Esophagus (tissue), 2 donors: ENCODE measurements around the gene C2CD2. TPM values are rescaled to one million over a fixed set of nuclear protein-coding genes. Genes with fewer than 3 reads are reported as not detected.
"Not testable (repeated sequence)": the region's sequence is repeated elsewhere in the genome, so short reads cannot be mapped to it uniquely, and the experiment has no call there.

ENCODE experiments used
- H3K27ac ChIP-seq, 2 donors: one replicate each; pipeline ENCODE4 v1.5.1; 2013; ENCODE audit warnings: low read depth in 2 of 2, mild to moderate bottlenecking in 2 of 2, inconsistent platforms in 1 of 2, low read length in 1 of 2, moderate library complexity in 1 of 2
- H3K27me3 ChIP-seq, 2 donors: one replicate each; pipeline ENCODE4 v1.6.1; 2013; ENCODE audit warnings: low read length in 2 of 2, control low read depth in 1 of 2, mild to moderate bottlenecking in 1 of 2; ENCODE audit not compliant: insufficient read depth in 2 of 2, control insufficient read depth in 1 of 2
- H3K36me3 ChIP-seq, 2 donors: one replicate each; pipeline ENCODE4 v1.6.1; 2013; ENCODE audit warnings: low read length in 1 of 2; ENCODE audit not compliant: control insufficient read depth in 2 of 2, insufficient read depth in 2 of 2
- H3K4me1 ChIP-seq, 2 donors: one replicate each; pipeline ENCODE4 v1.6.1; 2013; ENCODE audit warnings: low read length in 1 of 2; ENCODE audit not compliant: control insufficient read depth in 2 of 2, insufficient read depth in 2 of 2
- H3K4me3 ChIP-seq, 2 donors: one replicate each; pipeline ENCODE4 v1.5.1; 2013; ENCODE audit warnings: low read length in 2 of 2, mild to moderate bottlenecking in 2 of 2, low read depth in 1 of 2, moderate library complexity in 1 of 2
- H3K9me3 ChIP-seq, 2 donors: one replicate each; pipeline ENCODE4 v1.6.1; 2013; ENCODE audit warnings: mild to moderate bottlenecking in 2 of 2, low read depth in 1 of 2, low read length in 1 of 2, moderate library complexity in 1 of 2; ENCODE audit not compliant: control insufficient read depth in 2 of 2, insufficient read depth in 1 of 2
- WGBS, 2 donors: extraction: QIAGEN DNeasy Blood & Tissue Kit; methylation state at CpG; one replicate each; pipeline ENCODE4 v1.1.7; 2013; 5-methylcytosine and 5-hydroxymethylcytosine counted together
- polyA plus RNA-seq, 2 donors: library from polyadenylated mRNA; stranded (reverse); fragments of 200-250 nt; gene quantifications; one replicate each; pipeline ENCODE4 v1.2.3, GENCODE V29; 2013
- donor health status: healthy with polysubstance abuse.
- donor health status: Bipolar disorder and iron deficiency.

The C2CD2 gene
- polyA plus RNA-seq, 2 donors, result 7.9 to 11.0 TPM

DNA sequence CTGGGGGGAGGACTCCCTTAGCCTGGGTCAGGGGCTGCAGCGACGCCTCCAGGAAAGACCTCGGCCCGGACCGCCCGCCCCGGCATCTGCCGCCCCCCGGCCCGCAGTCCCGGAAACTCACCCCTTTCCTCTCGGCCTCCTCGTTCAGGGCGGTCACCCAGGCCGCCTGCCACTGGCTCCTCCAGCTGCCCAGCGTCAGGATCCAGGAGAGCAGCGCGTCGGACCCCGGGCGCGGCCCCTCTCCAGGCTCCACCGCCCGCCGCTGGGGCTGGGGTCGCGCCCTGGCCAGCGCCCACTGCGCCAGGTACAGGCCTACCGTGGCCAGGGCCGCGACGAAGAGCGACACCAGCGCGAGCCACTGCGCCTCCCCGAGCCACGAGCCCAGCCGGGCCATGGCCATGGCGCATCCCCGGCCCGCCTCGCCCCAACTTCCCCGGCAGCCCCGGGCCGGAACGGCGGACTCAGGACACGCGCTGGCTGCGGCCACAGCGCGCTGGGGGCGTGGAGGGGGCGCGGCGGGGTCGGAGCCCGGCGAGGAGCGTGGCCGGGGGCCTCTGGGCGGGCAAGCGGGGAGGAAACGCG is 478 bp downstream of the C2CD2 start:
- Histone ChIP-seq H3K36me3 (peaks cover 0 to 2% of the 10 kb centered on the region in 2 donors), H3K4me3 (peak overlapping the region; percentile 69 to 72), H3K9me3 (no peaks in the 10 kb centered on the region), H3K27me3 (no peaks in the 10 kb centered on the region), H3K4me1 (peaks cover 12 to 33% of the 10 kb centered on the region in 2 donors), H3K27ac (peak overlapping the region; percentile 45 to 74)
- WGBS, 2 donors, result 1 to 2% methylated on average over 61 to 67 of the region's 67 CpGs

DNA sequence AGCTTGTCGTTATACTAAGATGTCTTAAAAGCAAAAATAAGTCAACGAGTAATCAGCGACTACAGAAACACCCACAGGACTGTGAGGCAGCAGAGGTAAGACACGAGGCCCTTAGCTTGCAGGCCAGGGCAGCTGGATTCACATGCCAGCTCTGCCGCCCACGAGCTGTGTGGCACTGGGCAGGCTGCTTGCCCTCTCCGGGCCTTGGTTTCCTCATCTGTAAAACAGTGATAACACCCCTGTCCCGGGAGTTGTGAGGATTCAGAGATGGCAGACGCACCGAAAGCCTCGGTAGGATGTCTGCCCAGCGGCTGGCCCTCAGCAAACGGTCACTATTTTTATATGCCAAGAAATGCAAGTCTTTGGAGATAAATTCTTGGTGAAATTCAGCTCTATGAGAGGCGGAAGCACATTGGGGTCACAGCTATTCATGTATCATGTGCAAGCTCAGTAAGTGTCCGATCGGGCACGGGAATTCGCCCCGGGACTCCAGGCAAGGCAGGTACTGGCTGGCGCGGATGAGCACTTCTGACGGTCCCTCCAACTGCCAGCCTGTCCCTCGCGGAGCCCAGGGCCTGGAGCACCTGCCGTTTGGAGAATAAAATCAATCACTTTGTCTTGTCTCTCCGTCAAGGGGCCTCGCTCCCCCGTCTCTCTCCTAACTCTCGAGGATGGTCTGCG is 1.1 kb downstream of the C2CD2 start:
- peak overlapping the region in 1 of 2 donors; percentile 74 for H3K27ac ChIP-seq
- 29 to 37% methylated on average over 30 of the region's 30 CpGs for WGBS, 2 donors
- H3K36me3 ChIP-seq, result peaks cover 0 to 2% of the 10 kb centered on the region in 2 donors
- peak overlapping the region; percentile 69 to 72 for H3K4me3 ChIP-seq
- no peaks in the 10 kb centered on the region for H3K27me3 ChIP-seq
- H3K4me1 ChIP-seq, result peaks cover 14 to 31% of the 10 kb centered on the region in 2 donors
- H3K9me3 ChIP-seq, result no peaks in the 10 kb centered on the region

DNA sequence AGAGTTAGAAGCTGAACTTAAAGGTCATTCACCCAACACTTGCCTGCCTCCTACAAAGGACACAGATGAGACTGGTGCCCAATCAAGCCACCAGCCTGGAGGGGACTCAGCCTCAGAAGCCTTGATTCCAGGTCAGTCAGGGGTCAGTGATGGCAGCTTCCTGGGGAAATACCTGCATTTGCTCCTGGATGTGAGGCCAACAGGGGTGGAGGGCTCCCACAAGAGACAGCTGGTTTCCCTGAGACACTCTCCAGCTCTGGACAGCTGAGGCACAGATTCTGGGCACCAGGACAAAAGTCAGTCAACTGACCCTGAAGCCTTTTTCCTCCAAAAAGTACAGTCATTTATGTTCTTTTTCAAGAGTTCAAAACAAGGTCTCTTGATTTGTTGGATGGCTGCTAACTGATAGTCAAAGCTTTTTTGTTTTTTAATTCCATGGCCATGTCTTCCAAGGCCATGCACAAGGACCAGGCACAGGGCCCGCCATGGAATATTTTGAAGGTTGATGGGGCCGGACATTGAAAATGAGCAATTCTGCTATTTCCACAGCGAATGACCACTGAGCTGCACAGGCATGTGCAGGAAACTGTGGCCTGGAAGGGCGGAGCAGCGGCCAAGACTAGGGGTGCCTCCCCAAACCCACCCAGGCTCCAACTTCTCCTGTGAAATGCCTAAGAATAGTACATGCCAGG is 1.8 kb downstream of the C2CD2 start:
- H3K4me3 ChIP-seq, result peak overlapping the region; percentile 69 to 72
- peak overlapping the region in 1 of 2 donors; percentile 74 for H3K27ac ChIP-seq

DNA sequence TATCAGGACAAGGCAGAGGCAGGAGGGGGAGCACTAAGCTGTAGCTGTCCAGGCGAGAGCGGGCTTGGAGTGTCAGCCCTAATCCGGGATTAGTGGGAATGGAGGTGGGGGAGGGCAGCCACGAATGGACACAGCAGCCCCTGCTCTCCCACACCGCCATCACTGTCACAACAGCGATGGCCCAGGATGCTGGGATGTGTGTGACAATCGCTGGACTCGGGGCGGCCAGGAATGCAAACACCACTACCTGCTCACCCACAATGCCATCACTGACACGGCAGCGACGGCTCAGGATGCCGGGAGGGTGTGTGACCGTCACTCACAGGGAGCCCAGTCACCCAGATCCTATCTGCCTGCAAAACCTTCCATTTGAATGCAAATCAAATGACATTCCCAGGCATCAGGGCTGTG is 2.9 kb downstream of the C2CD2 start:
- Histone ChIP-seq H3K4me1 (peaks cover 13 to 26% of the 10 kb centered on the region in 2 donors), H3K36me3 (peaks cover 0 to 2% of the 10 kb centered on the region in 2 donors), H3K4me3 (no peak overlapping the region), H3K27me3 (no peaks in the 10 kb centered on the region), H3K27ac (no peak overlapping the region), H3K9me3 (no peaks in the 10 kb centered on the region)
- WGBS, 2 donors, result 85 to 88% methylated on average over 14 of the region's 14 CpGs

More for the DNA sequence above, 1.8 kb downstream of the C2CD2 start:
- Histone ChIP-seq H3K27me3 (no peaks in the 10 kb centered on the region), H3K4me1 (peaks cover 13 to 28% of the 10 kb centered on the region in 2 donors), H3K9me3 (no peaks in the 10 kb centered on the region), H3K36me3 (peaks cover 0 to 2% of the 10 kb centered on the region in 2 donors)
- 90 to 94% methylated on average over 5 of the region's 5 CpGs for WGBS, 2 donors

DNA sequence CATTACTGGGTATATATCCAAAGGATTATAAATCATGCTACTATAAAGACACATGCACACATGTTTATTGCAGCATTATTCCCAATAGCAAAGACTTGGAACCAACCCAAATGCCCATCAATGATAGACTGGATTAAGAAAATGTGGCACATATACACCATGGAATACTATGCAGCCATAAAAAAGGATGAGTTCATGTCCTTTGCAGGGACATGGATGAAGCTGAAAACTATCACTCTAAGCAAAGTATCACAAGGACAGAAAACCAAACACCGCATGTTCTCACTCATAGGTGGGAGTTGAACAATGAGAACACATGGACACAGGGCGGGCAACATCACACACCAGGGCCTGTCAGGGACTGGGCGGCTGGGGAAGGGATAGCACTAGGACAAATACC is 4.2 kb downstream of the C2CD2 start:
- WGBS, 2 donors, result 97 to 98% methylated on average over 3 of the region's 3 CpGs
- not testable (repeated sequence) for H3K36me3 ChIP-seq, H3K27me3 ChIP-seq, H3K4me3 ChIP-seq, H3K9me3 ChIP-seq, H3K27ac ChIP-seq
- H3K4me1 ChIP-seq, result peaks cover 13 to 20% of the 10 kb centered on the region in 2 donors

DNA sequence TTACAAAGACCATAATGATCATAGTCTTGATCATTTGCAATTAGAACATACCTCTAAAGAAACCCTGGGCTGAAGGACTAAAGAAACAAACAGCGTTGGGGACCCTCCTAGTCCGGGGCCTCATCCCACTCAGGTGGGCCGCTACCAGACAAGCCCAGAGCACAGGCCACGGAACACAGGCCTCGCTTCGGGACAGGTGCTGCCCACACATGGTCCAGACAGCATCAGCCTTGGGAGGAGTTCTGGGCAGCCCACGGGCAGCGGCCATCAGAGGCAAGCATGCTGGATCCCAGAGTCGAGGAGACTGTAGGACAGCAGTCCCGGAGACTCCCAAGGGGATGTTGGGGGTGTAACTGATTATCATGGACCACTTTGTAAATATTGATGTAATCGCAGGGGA is 4.9 kb downstream of the C2CD2 start:
- H3K9me3 ChIP-seq, result no peaks in the 10 kb centered on the region
- H3K27ac ChIP-seq, result no peak overlapping the region
- WGBS, 2 donors, result 87 to 94% methylated on average over 11 of the region's 11 CpGs

DNA sequence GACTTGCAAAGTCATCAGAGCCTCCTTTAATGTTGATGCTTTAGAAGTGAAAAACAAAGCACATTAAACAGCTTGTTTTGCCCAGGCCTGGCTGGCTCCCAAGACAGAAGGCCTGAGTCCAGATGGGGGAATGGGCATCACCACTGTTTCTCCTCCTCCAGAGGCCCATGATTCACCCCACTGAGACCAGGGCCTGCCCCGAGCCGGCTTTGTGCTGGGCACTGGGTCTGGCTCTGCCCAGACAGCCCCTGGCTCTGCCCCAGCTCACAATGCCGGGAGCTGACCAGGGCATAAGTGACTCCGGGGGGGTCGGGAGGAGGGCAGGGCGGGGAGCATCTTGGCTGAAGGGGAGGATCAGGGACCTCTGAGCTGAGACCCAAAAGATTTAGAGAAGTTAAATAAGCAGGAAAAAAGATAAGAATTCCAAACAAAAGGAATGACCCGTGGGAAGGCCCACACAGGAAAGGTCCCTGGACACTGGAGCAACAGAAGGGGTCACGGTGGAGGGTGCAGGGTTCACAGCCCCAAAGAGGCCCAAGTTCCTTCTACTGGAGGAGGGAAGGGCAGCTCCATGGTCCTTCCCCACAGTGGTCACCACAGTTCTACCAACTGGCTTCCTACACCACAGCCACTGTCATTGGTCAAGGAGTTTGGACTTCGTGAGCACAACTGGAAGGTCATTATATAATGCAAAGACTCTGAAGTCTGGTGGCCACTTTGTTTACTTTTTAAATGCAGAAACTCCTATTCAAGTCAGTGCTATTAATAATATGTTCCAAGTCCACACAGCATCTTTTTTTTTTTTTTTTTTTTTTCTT is 5.5 kb downstream of the C2CD2 start:
- Histone ChIP-seq H3K36me3 (peaks cover 0 to 2% of the 10 kb centered on the region in 2 donors), H3K27me3 (no peaks in the 10 kb centered on the region), H3K4me1 (peaks cover 13 to 19% of the 10 kb centered on the region in 2 donors), H3K9me3 (no peaks in the 10 kb centered on the region), H3K27ac (peak overlapping the region; percentile 20 to 66), H3K4me3 (no peak overlapping the region)
- WGBS, 2 donors, result 49 to 56% methylated on average over 9 of the region's 9 CpGs

More for the DNA sequence above, 4.9 kb downstream of the C2CD2 start:
- no peaks in the 10 kb centered on the region for H3K27me3 ChIP-seq
- peaks cover 0 to 2% of the 10 kb centered on the region in 2 donors for H3K36me3 ChIP-seq
- H3K4me1 ChIP-seq, result peaks cover 13 to 16% of the 10 kb centered on the region in 2 donors
- H3K4me3 ChIP-seq, result no peak overlapping the region

DNA sequence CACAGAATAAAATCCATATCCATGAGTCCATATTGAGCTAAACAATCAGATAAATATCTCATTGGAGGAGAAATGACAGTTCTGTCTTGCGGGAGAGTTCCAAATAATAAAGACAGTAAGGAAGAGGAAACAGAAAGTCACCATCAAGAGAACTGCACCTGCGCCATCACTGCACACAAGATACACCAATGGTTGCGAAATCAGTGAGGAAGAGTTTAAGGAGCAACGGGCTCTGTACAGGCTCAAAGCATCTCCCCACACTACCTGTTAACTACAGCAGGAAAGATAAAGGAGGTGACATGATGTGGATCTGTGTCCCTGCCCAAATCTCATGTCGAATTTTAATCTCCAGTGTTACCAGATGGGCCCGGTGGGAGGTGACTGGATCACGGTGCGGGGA is 7.8 kb downstream of the C2CD2 start:
- no peak overlapping the region for H3K4me3 ChIP-seq
- no peaks in the 10 kb centered on the region for H3K9me3 ChIP-seq
- H3K4me1 ChIP-seq, result peaks cover 4 to 12% of the 10 kb centered on the region in 2 donors
- no peak overlapping the region for H3K27ac ChIP-seq
- no peaks in the 10 kb centered on the region for H3K27me3 ChIP-seq
- WGBS, 2 donors, result 88 to 92% methylated on average over 8 of the region's 8 CpGs
- H3K36me3 ChIP-seq, result peaks cover 0 to 2% of the 10 kb centered on the region in 2 donors

DNA sequence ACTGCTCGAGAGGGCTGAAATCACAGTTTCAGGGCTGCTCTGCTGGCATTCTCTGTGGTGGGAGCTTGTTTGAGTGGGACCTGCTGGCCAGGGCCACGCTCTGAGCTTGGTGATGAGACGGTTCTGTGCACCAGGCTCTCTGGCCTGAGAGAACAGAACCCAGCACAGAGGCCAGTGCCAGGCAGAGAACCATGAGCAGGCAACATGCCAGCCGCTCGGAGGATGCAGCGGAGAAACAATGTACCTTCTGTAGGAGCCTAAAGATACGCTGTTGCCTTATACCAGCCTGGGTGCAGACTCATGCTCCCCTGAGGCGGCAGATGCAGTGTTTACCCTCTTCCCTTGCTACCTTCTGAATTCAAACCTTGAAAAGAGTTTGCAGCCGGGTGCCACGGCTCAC is 10.0 kb downstream of the C2CD2 start:
- 90 to 92% methylated on average over 10 of the region's 10 CpGs for WGBS, 2 donors
- H3K27me3 ChIP-seq, result no peaks in the 10 kb centered on the region
- no peak overlapping the region for H3K27ac ChIP-seq
- H3K4me1 ChIP-seq, result peaks cover 4 to 9% of the 10 kb centered on the region in 2 donors
- H3K4me3 ChIP-seq, result no peak overlapping the region
- peaks cover 0 to 8% of the 10 kb centered on the region in 2 donors for H3K36me3 ChIP-seq
- H3K9me3 ChIP-seq, result no peaks in the 10 kb centered on the region
